ENCODE results near the gene RANGAP1.
A peak's percentile ranks its signal among the peaks of the same experiment; 100 is the strongest.
"Not testable (repeated sequence)": the region's sequence is repeated elsewhere in the genome, so short reads cannot be mapped to it uniquely, and the experiment has no call there.

Gene RANGAP1

DNA sequence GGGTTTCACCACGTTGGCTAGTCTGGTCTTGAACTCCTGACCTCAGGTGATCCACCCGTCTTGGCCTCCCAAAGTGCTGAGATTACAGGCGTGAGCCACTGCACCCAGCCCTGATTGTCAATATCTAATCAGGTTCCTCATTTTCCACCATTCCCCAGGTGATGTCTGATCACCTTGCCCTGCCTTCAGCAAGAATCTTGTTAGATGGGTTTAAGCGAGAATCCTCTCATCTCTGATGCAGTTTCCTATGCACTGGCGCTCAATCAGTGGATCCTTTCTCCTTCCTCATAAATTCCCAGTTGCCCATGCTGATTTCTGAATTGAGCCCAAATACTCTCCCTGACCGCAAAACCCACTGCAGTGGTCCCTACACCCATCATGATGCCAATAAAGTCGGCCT lies 14.7 kb upstream of the RANGAP1 start:
- no peak for DNase-seq

GRCh38 chr22:41296826-41297667 lies 11.1 kb upstream of the RANGAP1 start:
- no peak for DNase-seq

- not testable (repeated sequence) for DNase-seq
These were observed 8.8 kb upstream of the RANGAP1 start for GRCh38 chr22:41294816-41295215.

DNA sequence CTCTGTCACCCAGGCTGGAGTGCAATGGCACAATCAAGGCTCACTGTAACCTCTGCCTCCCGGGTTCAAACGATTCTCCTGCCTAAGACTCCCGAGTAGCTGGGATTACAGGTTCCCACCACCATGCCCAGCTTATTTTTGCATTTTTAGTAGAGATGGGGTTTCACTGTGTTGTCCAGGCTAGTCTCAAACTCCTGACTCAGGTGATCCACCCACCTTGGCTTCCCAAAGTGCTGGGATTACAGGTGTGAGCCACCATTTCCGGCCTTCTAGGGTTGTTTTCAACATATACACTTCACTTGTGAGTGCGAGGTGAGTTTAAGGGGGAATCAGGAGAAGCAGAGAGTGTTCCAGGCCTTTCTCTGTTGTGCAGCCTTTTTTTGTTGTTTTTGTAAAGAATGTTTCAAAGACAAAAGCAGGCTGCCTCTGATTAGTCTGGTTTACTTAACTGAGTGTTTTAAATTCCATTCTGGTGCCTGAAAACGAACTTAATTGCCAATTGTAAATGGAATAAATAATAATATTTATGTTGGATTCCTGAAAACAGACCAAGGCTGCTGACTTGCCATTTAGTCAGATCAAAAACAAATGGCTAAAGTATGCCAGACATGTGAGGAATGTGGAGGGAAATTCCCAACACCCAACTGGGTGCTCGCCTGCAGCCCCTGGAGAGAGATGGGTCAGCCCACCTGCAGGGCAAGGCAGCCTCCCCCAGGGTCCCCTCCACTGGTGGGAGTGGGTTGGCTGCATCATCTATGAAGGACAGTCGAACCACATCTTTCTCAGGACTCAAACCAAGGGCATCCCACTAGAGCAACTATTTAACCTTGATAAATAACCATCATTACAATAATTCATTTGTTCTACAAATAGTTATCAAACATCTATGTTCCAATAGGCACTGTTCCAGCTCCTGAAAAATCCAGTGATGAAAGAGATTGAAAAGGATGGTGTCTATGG lies 4.6 kb upstream of the RANGAP1 start:
- no peak for DNase-seq

DNA sequence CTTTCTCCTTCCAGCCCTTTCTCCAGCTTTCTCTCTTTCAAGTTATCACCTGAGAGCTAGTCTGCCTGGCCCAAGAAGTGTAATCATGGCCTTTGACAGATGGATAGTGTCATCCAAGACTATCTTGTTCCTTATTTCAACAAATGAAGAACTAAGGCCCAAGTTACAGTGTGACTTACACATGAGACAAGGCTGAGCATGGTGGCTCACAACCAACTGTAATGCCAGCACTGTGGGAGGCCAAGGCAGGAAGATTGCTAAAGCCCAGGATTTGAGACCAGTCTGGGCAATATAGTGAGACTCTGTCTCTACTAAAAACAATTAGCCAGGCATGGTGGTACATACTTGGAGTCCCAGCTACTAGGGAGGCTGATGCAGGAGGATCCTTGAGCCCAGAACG lies 3.7 kb upstream of the RANGAP1 start:
- no peak for DNase-seq

GRCh38 chr22:41288245-41288946 lies 2.4 kb upstream of the RANGAP1 start:
- no peak for DNase-seq

GRCh38 chr22:41286639-41287091 lies 678 bp upstream of the RANGAP1 start:
- DNase-seq: peak; percentile 87

DNA sequence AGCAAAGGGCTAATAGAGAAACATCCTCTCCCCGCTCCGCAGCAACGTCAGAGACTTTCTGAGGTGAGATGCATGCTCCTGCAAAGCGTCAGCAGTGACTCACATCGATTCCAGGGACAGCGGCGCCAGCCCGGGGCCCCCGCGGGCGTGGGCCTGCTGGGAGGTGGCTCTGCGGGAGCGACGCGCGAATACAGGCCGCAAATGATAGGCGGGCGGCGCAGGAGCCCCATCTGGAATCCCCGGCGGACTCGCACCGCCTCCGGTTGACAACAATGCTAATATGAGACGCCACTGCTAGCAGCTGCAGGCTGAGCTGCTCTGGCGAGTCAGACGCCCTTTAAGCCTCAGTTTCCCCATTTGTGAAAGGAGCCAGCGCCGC lies 557 bp downstream of the RANGAP1 start:
- DNase-seq: peak; percentile 41

DNA sequence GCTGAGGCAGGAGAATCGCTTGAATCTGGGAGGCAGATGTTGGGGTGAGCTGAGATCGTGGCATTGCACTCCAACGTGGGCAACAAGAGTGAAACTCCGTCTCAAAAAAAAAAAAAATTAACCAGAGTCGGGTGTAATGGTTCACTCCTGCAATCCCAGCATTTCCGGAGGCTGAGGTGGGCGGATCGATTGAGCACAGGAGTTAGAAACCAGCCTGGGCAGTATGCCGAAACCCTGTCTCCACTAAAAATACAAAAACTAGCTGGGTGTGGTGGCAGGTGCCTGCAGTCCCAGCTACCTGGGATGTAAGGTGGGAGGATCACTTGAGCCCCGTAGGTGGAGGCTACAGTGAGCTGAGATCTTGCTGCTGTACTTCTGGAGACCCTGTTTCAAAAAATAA lies 1.5 kb downstream of the RANGAP1 start:
- DNase-seq: no peak

DNA sequence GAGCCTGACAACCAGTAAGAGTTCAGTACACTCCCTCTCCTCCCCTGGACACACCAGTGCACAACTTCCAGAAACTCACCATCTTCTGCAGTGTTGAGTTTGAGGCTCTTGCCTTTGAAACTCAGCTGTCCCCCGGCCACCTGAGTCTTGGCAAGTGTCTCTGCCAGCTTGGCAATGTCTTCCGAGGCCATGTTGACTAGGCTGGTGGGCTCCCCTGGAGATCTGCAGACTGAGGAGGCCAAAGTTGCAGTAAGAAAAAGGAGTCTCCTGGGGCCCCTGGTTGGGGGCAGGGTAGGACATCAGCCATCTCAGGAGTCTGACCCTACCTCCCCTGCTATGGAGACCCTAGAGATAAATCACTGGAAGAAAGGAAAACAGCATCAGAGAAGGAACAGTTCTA lies 5.1 kb downstream of the RANGAP1 start:
- DNase-seq: no peak

GRCh38 chr22:41280065-41280464 lies 5.9 kb downstream of the RANGAP1 start:
- no peak for DNase-seq

DNA sequence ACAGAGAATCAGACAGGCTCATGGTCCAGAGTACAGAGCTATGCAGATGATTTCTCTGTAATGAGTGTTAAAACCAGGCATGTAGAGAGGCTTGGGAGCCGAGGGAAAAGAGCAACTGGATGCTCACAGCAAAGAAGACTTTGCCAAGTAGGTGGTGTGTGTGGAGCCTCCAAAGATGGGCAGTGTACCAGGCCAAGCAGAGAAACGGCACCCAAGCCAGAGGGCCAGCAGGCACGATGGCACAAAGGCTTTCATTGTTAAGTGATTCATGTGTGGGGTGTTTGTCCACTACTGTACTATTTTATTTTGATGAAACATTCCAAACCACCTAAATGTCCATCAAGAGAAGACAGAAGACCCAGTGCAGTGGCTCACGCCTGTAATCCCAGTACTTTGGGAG lies 11.1 kb downstream of the RANGAP1 start:
- no peak for DNase-seq

DNA sequence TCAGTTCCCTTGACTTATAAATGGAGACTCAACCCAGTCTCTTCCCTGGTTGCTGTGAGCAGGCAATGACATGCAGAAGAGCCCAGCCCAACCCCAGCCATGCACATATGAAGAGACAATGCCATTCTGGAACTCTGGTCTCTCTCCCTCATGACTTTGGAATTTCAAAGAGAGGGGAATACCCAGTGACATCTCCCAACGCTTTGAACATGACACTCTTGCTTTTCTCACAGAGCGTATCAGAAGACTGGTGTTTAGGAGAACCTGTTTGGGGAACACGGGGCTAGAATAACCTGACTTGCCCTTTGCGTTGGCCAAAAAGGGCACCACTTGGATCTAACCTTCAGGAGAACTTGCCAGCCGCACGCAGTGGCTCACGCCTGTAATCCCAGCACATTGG lies 12.9 kb downstream of the RANGAP1 start:
- no peak for DNase-seq

GRCh38 chr22:41271787-41272186 lies 14.2 kb downstream of the RANGAP1 start:
- no peak for DNase-seq

- DNase-seq: no peak
These were observed 18.0 kb downstream of the RANGAP1 start for GRCh38 chr22:41267958-41268357.

DNA sequence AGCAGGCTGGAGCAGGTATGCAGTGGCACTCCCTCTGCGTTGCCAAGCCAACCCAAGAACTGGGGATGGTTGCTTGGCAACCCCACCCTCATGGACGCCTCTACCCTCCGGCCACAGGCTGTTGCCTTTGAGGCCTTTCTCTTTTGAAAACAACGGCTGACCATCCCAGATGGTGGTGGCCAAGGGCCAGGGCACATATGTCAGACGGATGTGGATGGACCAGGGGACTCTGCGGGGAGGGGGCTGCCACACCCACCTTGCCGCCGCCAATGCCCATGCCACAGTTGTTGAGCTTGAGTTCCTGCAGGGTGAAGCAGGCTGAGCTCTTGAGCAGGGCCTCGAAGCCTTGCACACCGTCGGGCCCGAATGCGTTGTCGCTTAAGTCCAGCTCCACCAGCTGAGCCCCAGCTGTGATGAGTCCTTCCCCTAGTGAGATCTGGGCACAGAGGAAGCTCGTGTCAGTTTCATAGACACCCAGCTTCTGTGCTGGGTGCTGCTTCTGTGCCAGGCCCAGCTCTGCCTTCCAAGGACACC lies 21.5 kb downstream of the RANGAP1 start:
- no peak for DNase-seq

- no peak for DNase-seq
These were observed 22.3 kb downstream of the RANGAP1 start for GRCh38 chr22:41263704-41264103.

- DNase-seq: no peak
These were observed 23.7 kb downstream of the RANGAP1 start for GRCh38 chr22:41262250-41262765.

- DNase-seq: no peak
These were observed 24.3 kb downstream of the RANGAP1 start for GRCh38 chr22:41261541-41262249.

DNA sequence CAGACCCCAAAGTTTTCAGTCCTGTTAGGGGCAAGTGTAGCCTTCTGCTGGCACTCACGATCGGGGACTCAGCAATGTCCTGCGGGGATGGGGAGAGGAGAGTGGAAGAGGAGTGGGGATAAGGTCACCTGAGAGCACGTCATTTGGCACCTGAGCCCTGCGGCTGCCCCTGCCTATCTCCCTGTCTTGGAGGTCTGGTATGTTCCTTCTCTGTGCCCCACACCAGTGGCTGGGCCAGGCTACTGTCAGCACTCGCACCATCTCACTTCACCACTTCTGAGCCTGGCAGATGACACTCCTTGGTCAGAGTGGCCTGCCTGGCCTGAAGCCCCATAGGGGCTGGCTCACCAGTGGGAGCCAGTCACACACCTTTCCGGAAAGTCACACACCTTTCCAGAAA lies 25.1 kb downstream of the RANGAP1 start:
- no peak for DNase-seq

GRCh38 chr22:41259756-41260155 lies 26.2 kb downstream of the RANGAP1 start:
- not testable (repeated sequence) for DNase-seq

DNA sequence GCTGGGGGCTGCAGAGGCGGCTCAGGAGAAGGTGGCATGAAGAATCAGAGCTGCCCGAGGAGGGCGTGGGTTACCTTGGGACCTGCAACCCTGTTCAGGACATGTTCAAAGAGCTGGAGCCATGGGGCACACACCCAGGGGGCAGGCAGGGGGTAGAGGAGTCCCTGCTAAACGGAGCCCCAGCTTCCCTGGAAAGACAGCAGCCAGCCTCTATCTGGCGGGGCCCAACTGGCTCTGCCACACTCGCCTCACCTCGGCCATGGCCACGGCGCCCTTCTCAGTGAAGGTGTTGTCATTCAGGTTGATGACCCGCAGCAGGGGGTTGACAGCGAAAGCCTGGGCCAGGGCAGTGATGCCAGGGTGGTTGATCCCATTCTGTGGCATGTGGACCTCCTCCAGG lies 28.3 kb downstream of the RANGAP1 start:
- DNase-seq: no peak
